Right lung (tissue), 10 donors: Measurements from ENCODE around the gene ZCCHC9. TPM values are rescaled to one million over a fixed set of nuclear protein-coding genes. Genes with fewer than 3 reads are reported as not detected.
"Not testable (repeated sequence)": the region's sequence is repeated elsewhere in the genome, so short reads cannot be mapped to it uniquely, and the experiment has no call there.

Source experiments
- DNase-seq, 2 donors: peaks; one replicate each; pipeline ENCODE4 v3.0.0-alpha.2; 2013
- long read RNA-seq, 8 donors: transcript quantifications; one replicate each; lab custom pipeline, GENCODE V29; 2026
- polyA plus RNA-seq, 5 donors: library from polyadenylated mRNA; unstranded; fragments of 120-200 nt; gene quantifications; one replicate each; pipeline versions ENCODE4 v1.2.1 to v1.2.3, GENCODE V29; 2013; ENCODE audit warnings: inconsistent platforms in 1 of 5, low replicate concordance in 1 of 5; ENCODE audit not compliant: insufficient read length in 5 of 5, insufficient read depth in 1 of 5

ZCCHC9 gene, protein sequence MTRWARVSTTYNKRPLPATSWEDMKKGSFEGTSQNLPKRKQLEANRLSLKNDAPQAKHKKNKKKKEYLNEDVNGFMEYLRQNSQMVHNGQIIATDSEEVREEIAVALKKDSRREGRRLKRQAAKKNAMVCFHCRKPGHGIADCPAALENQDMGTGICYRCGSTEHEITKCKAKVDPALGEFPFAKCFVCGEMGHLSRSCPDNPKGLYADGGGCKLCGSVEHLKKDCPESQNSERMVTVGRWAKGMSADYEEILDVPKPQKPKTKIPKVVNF
- 10 to 100 TPM; 38.3 to 48.1 (median 40.5) TPM for polyA plus RNA-seq
- long read RNA-seq, donor 1, full-length matches to known transcripts: 15 of 51 reads
- long read RNA-seq, donor 1, partial matches to known transcripts: 36 of 51 reads
- long read RNA-seq, donor 1, other reads (novel, unspliced or antisense): 0 of 51 reads
- long read RNA-seq, donor 2, full-length matches to known transcripts: 16 of 29 reads
- long read RNA-seq, donor 2, partial matches to known transcripts: 13 of 29 reads
- long read RNA-seq, donor 2, other reads (novel, unspliced or antisense): 0 of 29 reads
- long read RNA-seq, donor 3, full-length matches to known transcripts: 16 of 16 reads
- long read RNA-seq, donor 3, partial matches to known transcripts: 0 of 16 reads
- long read RNA-seq, donor 3, other reads (novel, unspliced or antisense): 0 of 16 reads
- long read RNA-seq, donor 4, full-length matches to known transcripts: 14 of 14 reads
- long read RNA-seq, donor 4, partial matches to known transcripts: 0 of 14 reads
- long read RNA-seq, donor 4, other reads (novel, unspliced or antisense): 0 of 14 reads
- long read RNA-seq, donor 5, full-length matches to known transcripts: 18 of 18 reads
- long read RNA-seq, donor 5, partial matches to known transcripts: 0 of 18 reads
- long read RNA-seq, donor 5, other reads (novel, unspliced or antisense): 0 of 18 reads
- long read RNA-seq, donor 6, full-length matches to known transcripts: 15 of 38 reads
- long read RNA-seq, donor 6, partial matches to known transcripts: 23 of 38 reads
- long read RNA-seq, donor 6, other reads (novel, unspliced or antisense): 0 of 38 reads
- long read RNA-seq, donor 7, full-length matches to known transcripts: 10 of 10 reads
- long read RNA-seq, donor 7, partial matches to known transcripts: 0 of 10 reads
- long read RNA-seq, donor 7, other reads (novel, unspliced or antisense): 0 of 10 reads
- long read RNA-seq, donor 8, full-length matches to known transcripts: 8 of 13 reads
- long read RNA-seq, donor 8, partial matches to known transcripts: 5 of 13 reads
- long read RNA-seq, donor 8, other reads (novel, unspliced or antisense): 0 of 13 reads

DNA sequence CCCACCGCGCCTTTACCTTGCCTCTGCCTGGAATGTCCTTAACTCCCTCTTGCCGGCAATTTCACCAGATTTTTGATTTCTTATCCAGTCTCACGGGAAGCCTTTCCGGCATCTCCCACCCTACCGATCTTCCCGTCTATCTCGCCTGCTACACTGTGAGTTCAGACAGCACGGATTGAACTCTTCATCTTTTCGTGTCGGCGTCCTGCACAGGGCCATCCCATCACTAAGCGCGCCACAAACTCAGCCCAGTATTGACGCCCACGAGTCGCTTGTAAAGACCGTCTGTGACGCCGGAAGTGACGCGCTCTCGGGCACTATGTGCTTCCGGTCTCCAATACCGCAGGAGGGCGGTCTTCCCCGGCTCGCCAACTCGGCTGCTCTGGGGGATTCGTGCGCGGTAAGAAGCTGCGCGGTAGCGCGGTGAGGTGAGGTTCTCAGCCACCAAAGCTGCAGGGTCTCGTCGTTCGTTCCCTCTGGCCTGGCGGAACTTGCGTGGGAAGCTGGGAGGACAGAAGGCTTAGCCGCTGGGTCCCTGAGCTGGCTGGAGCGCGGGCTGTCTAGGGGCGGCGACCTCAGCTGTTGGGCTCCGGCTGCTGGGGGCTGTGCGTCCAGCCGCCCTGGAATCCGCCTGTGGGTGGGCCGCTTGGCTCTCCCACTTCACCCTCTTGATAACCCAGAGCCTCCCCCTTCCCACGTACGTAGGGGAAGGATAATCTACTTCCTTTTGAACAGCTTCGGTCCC, at the start of gene ZCCHC9:
Gene ZCCHC9, plus strand, starts transcription at position 317 of the 745 bp plus-strand sequence. CDS start 3,171 bp downstream, outside the sequence.
- DNase-seq: peak; percentile 94 to 95

DNA sequence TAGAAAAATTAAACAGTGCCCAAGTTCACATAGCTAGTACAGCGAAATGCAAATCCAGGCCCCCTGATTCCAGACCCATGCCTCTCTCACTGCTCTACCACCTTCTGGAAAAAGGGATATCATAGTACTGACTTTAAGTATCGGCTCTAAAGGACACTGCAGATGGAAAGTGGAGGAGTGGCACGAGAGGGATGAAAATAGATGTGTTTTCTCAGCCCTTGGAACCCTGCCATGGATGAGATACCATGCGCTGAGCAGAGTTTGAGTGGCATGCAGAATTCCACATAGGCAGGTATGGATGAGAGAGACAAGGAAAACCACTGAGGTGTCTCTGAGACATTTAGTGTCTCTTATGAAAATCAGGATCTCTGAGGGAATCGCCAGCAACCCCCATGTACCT, 49.5 kb upstream of the ZCCHC9 start:
- DNase-seq: no peak

DNA sequence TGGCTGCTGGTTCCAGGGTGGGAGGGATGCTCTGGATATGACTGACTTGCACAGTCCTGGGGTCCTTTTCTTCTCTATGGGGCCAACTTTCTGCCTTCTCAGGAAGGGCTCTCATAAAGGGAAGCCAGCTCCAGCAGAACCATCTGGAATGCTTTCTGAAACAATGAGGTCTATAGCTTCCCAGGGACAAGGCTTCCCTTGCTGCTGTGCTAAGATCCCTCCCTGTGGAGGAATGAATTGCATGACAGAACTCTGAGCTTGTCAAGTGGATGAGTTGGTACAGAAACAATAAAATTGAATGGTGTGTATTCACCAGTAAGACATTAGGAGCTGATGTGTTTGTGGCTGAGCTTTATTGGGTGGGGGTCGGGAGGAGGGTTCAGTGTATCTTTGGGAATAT, 48.5 kb upstream of the ZCCHC9 start:
- no peak for DNase-seq

DNA sequence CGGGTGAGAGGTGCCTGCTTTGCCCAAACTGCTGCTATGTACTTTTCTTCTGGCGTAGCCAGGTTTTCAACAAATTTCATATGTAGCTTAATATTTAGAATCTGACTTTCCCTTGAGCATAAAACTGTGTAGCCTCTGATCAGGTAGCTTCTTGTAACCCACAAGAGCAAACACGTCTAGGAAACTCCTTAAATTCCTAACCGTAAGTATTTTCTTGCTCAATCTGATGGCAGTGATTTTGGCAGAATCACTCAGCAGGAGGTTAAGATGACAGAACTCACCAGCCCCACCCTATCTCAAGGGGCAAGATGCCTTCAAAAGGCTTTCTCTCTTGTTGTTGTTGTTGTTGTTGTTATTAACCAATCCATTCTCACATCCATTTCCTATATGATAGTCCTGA, 47.5 kb upstream of the ZCCHC9 start:
- DNase-seq: no peak

DNA sequence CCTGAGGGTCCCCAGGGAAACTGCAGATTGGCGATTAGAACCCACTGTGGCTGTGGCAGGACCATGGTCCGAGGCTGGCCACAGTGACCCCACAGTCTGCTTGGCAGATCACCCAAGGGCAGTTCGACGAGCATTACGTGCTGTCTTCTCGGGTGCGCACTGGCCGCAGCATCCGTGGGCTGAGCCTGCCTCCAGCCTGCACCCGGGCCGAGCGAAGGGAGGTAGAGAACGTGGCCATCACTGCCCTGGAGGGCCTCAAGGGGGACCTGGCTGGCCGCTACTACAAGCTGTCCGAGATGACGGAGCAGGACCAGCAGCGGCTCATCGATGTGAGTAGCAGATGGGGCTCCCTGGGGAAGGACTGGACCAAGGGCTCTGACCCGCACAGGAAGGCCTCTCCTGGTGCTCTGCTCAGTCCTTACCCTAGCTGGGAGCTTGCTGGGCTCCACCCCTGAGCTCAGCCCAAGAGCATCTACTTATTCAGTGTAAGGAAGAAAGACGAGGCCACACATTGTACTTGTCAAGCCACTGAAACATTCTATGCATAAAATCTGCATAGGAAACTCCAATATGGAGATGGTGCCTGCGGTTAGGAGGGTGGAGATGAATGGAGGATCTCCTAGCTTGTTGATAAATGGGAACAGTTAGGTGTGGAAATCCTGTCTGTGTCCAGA, 46.4 kb upstream of the ZCCHC9 start:
- DNase-seq: no peak

DNA sequence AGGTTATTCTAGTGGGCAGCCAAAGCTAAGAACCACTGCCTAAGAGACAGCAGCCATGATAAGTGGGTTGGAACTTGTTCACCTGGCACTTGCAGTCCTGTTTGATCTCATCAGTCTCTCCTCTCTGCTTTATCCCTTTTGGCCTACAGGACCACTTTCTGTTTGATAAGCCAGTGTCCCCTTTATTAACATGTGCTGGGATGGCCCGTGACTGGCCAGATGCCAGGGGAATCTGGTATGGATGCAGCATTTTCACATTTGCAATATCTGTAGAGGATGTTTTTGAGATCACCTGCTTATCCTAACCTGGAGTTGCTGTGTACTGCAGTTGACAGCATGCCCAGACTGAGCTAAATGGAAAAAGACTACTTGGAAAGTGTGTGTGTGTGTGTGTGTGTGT, 44.6 kb upstream of the ZCCHC9 start:
- DNase-seq: no peak

DNA sequence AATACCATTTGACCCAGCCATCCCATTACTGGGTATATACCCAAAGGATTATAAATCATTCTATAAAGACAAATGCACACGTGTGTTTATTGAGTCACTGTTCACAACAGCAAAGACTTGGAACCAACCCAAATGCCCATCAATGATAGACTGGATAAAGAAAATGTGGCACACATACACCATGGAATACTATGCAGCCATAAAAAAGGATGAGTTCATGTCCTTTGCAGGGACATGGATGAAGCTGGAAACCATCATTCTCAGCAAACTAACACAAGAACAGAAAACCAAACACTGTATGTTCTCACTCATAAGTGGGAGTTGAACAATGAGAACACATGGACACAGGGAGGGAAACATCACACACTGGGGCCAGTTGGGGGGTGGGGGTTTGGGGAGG, 38.6 kb upstream of the ZCCHC9 start:
- DNase-seq: not testable (repeated sequence)

DNA sequence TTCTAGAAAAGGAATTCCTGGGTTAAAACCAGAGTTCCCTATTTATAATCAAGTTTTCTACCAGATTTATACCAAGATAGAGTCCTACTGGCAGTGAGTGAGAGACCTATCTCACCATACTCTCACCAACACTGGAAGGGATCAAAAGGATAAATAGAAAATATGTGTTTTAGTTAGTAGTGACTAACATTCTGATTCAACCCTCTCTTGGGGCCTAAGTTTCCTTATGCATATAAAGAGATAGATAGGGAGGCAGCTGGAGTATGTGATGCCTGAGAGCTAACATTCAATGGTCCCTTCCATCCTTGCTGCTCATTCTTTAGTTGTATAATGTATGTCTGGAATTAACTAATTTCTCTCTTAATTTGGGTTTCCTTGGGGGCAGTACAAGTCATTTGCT, 36.3 kb upstream of the ZCCHC9 start:
- no peak for DNase-seq

DNA sequence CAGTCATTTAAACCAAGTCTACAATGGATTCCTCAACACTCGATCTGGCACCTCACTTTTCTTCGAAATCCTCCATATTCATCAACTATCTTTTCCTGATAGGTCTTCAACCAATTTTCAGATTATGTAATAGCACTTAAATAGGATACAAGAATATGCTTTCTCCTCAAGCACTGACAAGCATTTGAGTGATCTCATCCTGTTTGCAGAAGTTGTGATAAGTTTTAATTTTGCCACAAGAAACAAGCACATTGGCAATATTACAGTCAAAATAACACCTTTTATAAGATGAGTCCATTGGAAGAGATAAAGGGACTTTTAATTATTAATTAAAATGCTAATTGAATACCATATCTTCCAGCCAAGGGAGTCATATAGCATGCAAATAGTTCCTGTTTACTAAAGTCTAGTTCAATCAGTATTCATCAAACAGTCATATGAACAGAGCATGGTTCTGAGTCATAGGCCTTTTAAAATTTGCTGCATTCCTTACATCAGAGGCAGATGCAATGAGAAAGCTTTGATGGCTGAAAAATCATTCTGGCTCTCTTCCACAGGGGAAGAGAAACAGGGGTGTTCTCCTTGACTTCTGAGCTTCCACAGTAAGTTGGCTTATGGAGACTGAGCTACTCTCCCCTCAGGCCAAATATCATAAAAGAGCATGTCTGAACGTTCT, 32.7 kb upstream of the ZCCHC9 start:
- no peak for DNase-seq

DNA sequence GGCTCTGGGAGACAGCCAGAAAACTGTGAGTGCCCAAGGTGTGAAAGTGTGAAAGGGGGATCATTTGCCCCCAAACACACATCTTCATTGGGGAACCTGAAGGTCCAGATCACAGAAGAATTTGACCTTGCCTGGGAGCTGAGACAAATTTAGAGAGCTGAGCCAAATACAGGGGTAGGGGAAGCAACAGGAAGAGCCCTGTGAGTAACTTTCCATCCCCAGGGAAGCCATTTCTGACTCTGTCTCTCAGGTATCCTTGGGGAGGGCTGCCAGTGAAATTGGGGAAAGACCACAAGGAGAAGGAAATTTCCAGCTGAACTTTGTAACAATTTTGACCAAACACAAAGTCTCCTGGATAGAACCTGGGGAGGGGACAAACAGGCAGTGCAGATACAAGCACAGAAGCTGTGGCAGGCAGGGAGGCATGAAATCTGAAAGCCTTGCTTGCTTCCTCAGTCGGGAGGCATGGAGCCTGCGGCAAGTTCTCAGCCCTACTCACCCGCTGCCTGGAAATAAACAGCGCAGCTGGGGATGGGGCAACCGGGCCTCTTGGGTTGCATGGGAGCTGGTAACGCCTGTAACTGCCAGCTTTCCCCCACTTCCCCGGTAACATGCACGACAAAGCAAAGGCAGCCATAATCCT, 31.5 kb upstream of the ZCCHC9 start:
- no peak for DNase-seq

DNA sequence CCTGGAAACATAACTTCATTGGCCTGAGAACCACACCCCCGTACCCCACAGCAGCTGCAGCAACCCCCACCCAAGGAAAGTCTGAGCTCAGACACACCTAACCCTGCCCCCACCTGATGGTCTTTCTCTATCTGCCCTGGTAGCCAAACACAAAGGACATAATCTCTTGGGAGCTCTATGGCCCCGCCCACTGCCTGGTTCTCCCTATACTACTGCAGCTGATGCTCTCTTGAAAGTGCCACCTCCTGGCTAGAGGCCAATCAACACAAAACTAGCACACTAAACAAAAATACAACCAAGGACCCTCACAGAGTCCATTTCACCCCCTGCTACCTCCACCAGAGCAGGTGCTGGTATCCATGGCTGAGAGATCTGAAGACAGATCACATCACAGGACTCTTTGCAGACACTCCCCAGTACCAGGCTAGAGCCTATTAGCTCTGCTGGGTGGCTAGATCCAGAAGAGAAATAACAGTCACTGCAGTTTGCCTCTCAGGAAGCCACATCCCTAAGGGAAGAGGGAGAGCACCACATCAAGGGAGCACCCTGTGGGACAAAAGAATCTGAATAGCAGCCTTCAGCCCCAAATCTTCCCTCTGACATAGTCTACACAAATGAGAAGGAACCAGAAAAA, 30.9 kb upstream of the ZCCHC9 start:
- DNase-seq: not testable (repeated sequence)

DNA sequence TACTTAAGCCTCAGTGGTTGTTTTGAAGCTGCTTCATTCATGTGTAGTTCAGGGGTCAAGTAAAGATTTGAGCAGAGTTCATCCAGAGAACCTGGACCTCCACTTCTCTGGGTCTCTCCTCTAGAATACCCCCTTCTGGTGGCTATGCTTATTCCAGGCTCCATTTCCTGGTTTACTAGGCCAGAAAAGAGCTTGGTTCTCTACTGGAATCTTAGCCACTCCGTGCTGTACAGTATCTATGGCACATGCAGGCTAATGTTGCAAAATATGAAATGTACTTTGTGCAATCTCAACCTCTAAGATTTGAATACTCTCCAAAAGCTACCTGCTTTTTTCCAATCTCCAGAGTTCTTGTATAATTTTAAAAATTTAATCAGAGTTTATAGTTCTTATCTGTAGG, 17.4 kb upstream of the ZCCHC9 start:
- no peak for DNase-seq

DNA sequence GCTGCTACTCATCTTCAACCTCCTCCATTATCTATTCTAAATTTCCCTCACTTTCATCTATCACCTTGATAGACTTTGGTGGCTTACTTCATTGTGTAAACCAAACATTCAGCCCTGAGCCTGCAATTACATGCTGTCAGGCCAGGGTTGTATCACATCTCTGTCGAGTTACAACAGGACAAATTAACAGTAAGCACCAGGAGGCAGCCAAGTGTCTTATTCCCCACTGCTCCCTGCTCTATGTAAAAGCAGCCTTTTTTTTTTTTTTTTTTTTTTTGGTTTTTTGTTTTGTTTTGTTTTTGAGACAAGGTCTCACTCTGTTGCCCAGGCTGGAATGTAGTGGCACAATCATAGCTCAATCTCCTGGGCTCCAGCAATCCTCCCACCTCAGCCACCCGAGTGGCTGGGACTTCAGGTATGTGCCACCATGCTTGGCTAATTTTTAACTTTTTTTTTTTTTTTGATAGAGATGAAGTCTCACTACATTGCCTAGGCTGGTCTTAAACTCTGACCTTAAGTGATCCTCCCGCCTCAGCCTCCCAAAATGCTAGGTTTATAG, 15.2 kb upstream of the ZCCHC9 start:
- no peak for DNase-seq

DNA sequence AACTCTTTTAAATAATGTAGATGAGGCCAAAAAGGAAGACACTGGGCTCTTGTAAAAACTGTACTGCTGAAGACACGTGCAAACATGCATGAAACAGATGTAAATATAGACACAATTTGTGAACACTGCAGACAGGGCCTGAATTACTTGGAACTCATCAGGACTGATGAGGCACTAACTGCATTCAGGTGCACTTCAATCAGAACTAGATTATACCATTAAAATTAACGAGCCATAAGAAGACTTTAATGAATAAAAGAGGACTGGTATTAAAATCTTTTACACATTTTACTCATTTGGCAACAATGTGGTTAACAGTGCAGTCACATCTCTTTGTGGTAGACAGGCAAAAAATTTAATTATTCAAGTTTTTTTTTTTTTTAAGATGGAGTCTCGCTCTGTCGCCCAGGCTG, 13.4 kb upstream of the ZCCHC9 start:
- DNase-seq: no peak

DNA sequence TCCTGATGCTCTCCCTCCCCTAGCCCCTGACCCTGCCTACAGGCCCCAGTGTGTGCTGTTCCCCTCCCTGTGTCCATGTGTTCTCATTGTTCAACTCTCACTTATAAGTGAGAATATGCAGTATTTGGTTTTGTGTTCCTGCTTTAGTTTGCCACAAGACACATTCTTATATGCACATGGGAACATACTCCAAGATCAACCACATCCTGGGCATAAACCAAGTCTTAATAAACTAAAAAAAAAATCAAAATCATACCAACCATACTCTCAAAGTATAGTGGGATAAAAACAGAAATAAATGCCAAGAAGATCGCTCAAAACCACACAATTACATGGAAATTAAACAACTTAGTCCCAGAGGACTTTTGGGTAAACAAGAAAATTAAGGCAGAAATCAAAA, 11.2 kb upstream of the ZCCHC9 start:
- DNase-seq: no peak

DNA sequence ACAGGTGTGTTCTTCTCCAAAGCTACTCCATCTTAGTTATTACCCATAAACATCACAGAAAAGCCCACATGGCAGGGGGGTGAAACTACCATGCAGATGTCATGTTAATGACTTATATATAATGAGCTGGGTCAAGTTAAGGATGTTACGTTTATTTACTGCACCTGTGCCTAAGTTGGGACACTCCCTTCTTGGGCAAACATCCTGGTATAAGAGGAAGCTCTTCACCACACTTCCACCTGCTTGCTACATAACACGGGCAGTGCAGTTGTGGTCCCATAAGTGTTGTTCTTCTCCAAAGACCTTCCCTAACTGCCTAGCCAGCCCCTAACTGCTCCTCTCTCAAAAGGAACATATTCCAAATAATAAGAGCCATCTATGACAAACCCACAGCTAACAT, 9.3 kb upstream of the ZCCHC9 start:
- no peak for DNase-seq

DNA sequence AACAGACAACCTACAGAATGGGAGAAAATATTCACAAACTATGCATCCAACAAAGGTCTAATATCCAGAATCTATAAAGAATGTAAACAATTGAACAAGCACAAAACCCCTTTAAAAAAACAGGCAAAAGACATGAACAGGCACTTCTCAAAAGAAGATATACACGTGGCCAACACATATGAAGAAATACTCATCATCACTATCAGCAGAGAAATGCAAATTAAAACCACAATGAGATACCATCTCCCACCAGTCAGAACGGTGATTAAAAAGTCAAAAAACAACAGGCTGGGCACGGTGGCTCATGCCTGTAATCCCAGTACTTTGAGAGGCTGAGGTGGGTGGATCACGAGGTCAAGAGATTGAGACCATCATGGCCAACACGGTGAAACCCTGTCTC, 7.4 kb upstream of the ZCCHC9 start:
- DNase-seq: not testable (repeated sequence)

DNA sequence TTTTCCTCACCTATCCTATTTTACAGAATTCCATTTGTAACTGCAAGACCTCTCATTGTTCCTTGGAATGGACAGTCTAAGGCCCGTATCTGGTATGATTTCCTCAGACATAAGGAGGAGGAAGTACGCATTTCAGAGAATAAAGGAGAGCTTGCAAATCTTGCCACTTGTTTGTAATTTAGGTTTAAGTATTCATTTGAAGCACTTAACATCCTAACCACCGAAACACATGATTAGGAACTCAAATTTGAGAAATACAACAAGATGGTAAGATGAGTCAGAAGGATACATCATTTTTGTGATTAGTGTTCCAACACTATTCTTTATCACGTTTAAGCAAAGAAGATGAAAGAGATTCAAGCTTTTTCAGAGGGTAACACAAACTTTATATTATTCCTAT, 3.9 kb upstream of the ZCCHC9 start:
- no peak for DNase-seq

DNA sequence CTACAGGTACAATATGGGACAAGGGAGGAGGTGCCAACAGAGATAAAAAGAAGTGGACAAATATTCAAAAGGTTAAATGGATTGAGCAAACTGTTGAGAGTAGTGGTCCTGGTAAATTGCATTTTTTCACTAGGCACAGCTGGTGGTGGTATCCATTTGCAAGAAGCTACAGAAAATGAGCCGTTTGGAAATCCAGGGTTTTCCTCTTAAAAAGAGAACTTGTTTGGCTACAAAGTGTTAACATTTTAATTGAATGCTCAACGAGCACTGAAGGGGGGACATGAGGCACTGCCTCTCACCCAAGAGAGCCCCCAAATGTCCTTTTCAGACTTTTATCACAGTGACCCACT, 491 bp upstream of the ZCCHC9 start:
- peak in 1 of 2 donors; percentile 2 for DNase-seq
